Hematopoietic multipotent progenitor cell treated with erythropoietin and hydrocortisone succinate and interleukin-3 and kit ligand, for 17 days (in vitro differentiated cells): ENCODE measurements around the gene RMI1.
"Not testable (repeated sequence)": the region's sequence is repeated elsewhere in the genome, so short reads cannot be mapped to it uniquely, and the experiment has no call there.

Experiments used
- DNase-seq: peaks from one replicate; pipeline ENCODE4 v3.0.0-alpha.2; 2015; ENCODE audit warnings: low spot score

RMI1 gene

DNA sequence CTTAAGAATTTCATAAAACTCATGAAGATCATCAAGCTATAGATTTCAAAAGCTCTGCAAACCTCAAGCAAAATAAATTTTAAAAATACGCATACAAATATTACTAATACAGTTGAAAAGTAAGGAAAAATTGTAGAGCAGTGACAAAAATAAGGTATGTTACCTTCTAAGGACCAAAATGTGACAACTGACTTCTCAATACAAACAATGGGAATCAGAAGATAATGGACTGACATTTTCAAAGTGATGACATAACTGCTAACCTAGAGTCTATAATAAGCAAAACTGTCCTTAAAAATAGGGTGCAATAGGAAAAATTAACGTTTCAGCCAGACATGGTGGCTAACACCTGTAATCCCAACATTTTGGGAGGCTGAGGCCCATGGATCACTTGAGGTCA, 27.1 kb downstream of the RMI1 start:
- no peak for DNase-seq

DNA sequence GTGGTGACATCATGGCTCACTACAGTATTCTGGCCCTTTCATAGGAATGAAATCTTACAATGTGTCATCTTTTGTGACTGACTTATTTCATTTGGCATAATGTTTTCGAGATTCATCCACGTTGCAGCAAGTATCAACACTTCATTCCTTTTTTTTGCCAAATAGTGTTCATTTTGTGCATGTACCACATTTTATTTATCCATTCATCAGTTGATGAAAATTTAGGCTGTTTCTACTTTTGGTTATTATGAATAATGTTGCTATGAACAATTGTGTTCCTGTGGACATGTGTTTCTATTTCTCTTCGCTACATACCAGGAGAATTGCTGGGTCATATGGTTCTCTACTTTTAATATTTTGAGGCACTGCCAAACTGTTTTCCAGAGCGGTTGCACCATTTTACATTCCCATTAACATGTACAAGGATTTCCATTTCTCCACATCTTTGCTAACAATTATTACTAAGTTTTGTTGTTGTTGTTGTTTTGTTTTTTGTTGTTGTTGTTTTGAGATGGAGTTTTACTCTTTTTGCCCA, 43.5 kb downstream of the RMI1 start:
- no peak for DNase-seq

DNA sequence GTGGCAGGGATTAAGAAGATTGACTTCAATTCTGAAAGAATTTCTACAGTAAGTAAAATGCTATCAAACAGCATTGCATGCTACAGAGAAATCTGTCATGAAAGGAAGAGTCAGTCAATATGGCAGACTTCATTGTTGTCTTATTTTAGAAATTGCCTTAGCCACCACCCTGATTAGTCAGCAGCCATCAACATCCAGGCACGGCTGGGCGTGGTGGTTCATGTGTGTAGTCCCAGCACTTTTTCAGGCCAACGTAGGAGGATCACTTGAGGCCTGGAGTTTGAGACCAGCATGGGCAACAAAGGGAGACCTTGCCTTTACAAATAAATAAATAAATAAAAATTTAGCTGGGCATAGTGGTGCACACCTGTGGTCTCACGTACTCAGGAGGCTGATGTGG, 46.6 kb downstream of the RMI1 start:
- no peak for DNase-seq

DNA sequence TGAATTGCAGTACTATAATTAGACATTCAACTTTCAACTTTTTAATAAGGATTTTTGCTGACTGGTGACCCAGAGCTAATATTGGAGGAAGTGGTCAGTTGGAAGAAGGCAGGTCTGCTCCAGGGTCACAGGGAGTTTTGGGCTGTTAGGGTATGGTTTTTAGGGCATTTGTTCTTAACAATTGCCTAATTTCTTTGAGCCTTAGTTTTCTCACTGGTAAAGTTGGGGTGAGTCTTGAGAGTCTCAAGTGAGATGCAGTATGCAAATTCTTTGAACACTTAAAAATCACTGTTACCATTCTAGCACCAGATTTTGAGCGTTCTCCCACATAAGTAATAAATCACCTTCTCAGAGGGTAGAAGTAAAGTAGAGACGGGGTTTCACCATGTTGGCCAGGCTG, 50.9 kb downstream of the RMI1 start:
- no peak for DNase-seq

DNA sequence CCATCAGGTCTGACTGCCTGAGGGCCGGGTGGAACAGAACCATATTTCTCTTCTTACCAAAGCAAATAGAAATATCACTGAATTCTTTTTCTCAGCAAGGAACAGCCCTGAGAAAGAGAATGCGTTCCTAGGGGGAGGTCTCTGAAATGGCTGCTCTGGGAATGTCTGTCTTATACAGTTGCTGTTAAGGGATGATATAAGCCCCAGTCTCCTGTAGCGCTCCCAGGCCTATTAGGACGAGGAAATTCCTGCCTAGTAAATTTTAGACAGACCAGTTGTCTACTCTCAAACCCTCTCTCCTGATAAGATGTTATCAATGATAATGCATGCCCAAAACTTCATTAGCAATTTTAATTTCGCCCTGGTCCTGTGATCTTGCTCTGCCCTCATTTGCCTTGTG, 61.3 kb downstream of the RMI1 start:
- not testable (repeated sequence) for DNase-seq

DNA sequence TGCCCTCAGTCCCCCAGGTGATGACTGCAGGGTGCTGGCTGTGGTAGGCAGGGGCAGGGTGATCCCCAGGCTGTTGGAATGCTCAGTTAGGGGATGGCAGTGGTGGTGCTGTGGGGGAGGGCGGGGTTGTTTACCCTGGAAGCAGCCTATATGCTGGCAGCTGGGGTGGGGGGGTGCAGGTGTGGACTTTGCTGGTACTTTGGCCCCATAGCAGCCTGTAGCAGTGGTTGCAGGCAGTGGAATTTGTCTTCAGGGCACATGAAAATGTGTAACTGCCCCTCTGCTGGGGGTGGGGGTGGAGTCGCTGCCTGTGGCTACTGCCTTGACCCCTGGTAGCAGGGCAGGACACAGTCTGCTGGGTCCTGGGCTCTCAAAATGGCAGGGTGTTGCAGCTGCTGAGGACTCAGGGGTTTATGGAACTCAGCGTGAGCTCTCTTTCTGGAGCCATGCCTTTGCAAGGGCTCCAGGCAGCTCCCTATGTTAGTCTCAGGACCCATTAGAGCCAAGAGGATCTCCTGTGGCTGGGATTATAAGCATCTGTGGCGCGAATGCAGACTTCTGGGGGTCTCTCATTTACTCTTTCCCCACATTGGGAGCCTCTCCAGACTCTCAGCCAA, 65.0 kb downstream of the RMI1 start:
- no peak for DNase-seq
